Cardiac muscle cell (in vitro differentiated cells and primary cell): ENCODE measurements around the gene SEZ6L2. TPM values are rescaled to one million over a fixed set of nuclear protein-coding genes. Genes with fewer than 3 reads are reported as not detected.

Experiments used
- DNase-seq, 2 donors: peaks; one replicate each; pipeline versions ENCODE4 v3.0.0 to v3.0.0-alpha.2; 2010 to 2017; ENCODE audit warnings: low read depth in 1 of 2, low spot score in 1 of 2
- H3K27ac ChIP-seq: fragments of 200-600 bp; sonication (generic); 2 replicates; pipeline ENCODE4 v1.5.1; 2016
- H3K27me3 ChIP-seq: fragments of 200-600 bp; sonication (generic); 2 replicates; pipeline ENCODE4 v1.6.0; 2016; ENCODE audit warnings: control low read depth
- H3K36me3 ChIP-seq: fragments of 200-600 bp; sonication (generic); 2 replicates; pipeline ENCODE4 v1.5.1; 2016; ENCODE audit warnings: control low read depth
- H3K4me1 ChIP-seq: fragments of 200-600 bp; sonication (generic); 2 replicates; pipeline ENCODE4 v1.8.1; 2017; ENCODE audit warnings: low read depth, mild to moderate bottlenecking, mixed run types
- H3K4me3 ChIP-seq: fragments of 200-600 bp; sonication (generic); 2 replicates; pipeline ENCODE4 v1.5.1; 2016; ENCODE audit warnings: mild to moderate bottlenecking
- H3K9me3 ChIP-seq: fragments of 200-600 bp; sonication (generic); 2 replicates; pipeline ENCODE4 v1.5.1; 2017; ENCODE audit warnings: low read depth, mild to moderate bottlenecking, control low read depth
- polyA plus RNA-seq: library from polyadenylated mRNA; unstranded; fragments of >200 nt; fragmentation: Nextera tagmentation; extraction: Ambion mirVana; gene quantifications from 2 replicates; pipeline ENCODE4 v1.2.1, GENCODE V29; 2016
- total RNA-seq: library from RNA; depleted of rRNA; stranded (reverse); fragments of >200 nt; gene quantifications from 2 replicates; pipeline ENCODE4 v1.2.3, GENCODE V29; 2016
- TF ChIP-seq, protein P1 (sequence below): IDR thresholded peaks from 2 replicates; pipeline ENCODE4 v1.5.1; 2012; ENCODE audit warnings: low read depth, mild to moderate bottlenecking, low read length

SEZ6L2 gene
- total and polyA plus RNA-seq, 2 experiments from 2014 or later: 5.8 to 21.1 TPM

DNA sequence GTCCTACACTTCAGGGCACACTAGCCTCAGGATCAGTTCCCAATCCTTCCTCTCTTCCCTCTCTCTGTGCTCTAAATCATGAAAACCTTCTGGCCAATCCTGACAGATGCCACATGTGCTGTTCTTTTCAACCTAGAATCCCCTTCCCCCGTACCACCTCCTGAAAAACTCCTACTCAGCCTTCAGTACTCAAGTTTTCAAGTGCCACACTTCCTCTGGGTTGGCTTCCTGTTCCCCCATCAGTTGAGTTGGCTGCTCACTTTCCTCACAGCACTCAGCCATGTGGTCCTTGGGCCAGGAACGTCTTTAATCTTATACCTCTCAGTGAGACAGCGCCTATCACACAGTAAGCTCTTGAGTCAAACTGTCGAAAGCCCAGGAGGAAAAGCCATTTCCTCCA lies 4.2 kb upstream of the SEZ6L2 start:
- no peaks in the 10 kb centered on the region for H3K9me3 ChIP-seq
- H3K27ac ChIP-seq: no peak overlapping the region
- H3K36me3 ChIP-seq: no peaks in the 10 kb centered on the region
- H3K4me1 ChIP-seq: peaks cover 4% of the 10 kb centered on the region
- no peak overlapping the region for H3K4me3 ChIP-seq
- TF ChIP-seq, protein P1, sequence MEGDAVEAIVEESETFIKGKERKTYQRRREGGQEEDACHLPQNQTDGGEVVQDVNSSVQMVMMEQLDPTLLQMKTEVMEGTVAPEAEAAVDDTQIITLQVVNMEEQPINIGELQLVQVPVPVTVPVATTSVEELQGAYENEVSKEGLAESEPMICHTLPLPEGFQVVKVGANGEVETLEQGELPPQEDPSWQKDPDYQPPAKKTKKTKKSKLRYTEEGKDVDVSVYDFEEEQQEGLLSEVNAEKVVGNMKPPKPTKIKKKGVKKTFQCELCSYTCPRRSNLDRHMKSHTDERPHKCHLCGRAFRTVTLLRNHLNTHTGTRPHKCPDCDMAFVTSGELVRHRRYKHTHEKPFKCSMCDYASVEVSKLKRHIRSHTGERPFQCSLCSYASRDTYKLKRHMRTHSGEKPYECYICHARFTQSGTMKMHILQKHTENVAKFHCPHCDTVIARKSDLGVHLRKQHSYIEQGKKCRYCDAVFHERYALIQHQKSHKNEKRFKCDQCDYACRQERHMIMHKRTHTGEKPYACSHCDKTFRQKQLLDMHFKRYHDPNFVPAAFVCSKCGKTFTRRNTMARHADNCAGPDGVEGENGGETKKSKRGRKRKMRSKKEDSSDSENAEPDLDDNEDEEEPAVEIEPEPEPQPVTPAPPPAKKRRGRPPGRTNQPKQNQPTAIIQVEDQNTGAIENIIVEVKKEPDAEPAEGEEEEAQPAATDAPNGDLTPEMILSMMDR: no peak
- DNase-seq: no peak
- no peaks in the 10 kb centered on the region for H3K27me3 ChIP-seq

DNA sequence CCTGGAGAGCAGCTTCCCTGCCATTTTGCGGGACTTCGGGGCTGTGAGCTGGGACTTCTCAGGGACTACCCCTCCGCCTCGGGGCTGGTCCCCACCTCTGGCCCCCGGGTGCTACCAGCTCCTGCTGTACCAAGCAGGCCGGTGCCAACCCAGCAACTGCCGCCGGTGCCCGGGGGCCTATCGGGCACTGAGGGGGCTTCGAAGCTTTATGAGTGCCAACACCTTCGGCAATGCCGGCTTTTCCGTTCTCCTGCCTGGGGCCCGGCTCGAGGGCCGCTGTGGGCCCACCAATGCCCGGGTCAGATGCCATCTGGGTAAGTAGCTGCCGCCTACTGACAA lies 2.2 kb upstream of the SEZ6L2 start:
- TF ChIP-seq, protein P1: no peak
- H3K9me3 ChIP-seq: no peaks in the 10 kb centered on the region
- no peaks in the 10 kb centered on the region for H3K27me3 ChIP-seq
- H3K4me1 ChIP-seq: peaks cover 4% of the 10 kb centered on the region
- no peak overlapping the region for H3K4me3 ChIP-seq
- no peak for DNase-seq
- H3K36me3 ChIP-seq: no peaks in the 10 kb centered on the region
- no peak overlapping the region for H3K27ac ChIP-seq

DNA sequence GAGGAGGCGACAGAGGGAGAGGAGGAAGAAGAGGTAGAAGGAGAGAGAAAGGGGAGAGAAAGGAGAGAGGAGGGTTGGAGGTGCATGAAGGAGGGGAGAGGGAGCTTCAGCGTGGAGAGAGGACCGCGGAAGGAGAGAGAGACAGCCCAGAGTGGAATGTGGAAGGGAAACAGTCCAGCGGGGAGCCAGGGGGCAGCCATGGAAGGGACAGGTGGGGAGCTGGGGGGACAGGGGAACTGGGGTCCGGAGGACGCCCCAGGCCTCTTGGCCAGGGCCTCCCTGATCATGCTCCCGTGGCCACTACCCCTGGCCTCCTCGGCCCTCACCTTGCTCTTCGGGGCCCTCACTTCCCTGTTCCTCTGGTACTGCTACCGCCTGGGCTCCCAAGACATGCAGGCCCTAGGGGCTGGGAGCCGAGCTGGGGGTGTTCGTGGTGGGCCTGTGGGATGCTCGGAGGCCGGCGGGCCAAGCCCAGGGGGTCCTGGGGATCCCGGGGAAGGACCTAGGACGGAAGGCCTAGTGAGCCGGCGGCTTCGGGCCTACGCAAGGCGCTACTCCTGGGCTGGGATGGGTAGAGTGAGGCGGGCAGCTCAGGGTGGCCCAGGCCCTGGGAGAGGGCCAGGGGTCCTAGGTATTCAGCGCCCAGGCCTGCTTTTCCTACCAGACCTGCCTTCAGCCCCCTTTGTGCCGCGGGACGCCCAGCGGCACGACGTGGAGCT lies 1.7 kb upstream of the SEZ6L2 start:
- Histone ChIP-seq H3K27me3 (no peaks in the 10 kb centered on the region), H3K4me3 (peak overlapping the region; percentile 36), H3K9me3 (no peaks in the 10 kb centered on the region), H3K27ac (no peak overlapping the region), H3K36me3 (no peaks in the 10 kb centered on the region), H3K4me1 (peaks cover 4% of the 10 kb centered on the region)
- TF ChIP-seq, protein P1: no peak
- DNase-seq: no peak

DNA sequence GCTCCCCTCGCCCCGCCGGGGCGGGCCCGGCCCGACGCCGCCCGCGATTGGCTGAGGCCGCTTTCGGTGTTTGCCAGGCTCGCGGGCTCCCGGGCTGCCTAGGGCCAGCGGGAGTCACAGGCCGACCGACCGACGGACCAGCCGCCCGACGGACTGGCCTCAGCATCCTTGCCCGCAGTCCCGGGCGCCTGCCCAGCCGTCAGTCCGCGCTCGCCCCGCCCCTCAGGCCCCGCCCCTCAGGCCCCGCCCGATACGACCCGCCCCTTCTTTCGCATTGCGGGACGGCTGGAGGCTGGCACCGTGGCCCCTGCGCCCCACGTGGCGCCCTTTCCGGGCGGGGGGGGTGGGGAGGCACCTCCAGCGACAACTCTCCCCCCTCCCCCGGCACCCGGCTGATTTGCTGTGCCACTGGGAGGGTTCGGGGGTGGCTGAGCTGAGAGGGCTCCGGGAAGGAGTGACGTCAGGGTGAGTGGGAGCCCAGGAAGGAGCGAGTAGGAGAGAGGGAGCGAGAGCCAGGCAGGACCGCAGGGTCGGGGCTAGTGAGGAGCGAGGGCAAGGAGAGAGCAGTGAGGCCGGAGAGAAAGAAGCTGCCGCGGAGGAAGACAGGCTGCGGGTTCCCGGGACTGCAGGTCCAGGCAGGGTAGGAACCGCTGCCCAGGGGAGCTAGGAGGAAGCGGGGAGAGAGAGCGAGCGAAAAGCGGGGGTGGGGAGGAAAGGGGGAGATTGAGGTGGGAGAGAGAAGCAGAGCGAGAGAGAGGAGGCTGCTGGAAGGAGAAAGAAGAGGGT lies 945 bp upstream of the SEZ6L2 start, which contains the start of gene ASPHD1:
Gene ASPHD1, plus strand, starts transcription at position 387 of the 786 bp plus-strand sequence. CDS start 484 bp downstream, outside the sequence.
- peak; percentile 88 to 92 for DNase-seq
- Histone ChIP-seq H3K9me3 (no peaks in the 10 kb centered on the region), H3K27me3 (no peaks in the 10 kb centered on the region), H3K4me3 (peak within 1 kb of the TSS; percentile 36), H3K36me3 (no peaks in the 10 kb centered on the region), H3K4me1 (peaks cover 4% of the 10 kb centered on the region), H3K27ac (no peak within 1 kb of the TSS)
- TF ChIP-seq, protein P1: no peak

DNA sequence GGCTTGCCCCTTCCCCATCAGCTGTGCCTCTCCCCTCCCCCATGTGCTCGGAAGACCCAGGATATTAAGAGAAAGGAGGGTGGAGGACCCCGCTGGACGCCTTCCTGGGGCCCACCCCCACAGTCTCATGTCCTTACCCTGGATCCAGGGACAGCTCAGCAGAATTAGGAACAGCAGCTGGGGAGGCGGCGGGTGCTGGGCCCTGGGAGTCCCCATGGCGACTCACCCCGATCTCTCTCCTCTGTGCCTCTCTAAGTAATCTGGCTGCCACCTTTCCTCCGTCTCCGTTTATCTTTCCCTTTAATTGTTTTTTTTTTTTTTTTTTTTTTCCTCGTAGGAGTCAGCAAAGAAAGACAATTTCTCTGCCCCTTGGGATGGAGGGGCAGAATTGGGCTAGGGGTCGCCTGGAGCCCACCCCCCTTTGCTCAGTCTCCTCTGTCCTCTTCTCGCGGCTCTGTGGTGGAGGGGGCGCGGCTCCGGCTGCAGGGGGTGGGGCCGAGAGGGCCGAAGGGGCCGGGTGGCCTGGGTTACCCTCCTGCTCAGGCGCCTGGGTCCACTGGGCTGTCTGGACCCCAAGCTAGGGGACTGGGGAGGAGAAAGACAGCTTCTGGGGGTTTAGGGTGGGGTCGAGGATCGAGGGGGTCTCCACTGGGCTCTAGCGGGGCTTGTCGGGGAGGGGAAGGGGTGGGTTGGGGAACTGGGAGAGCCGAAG lies 390 bp downstream of the SEZ6L2 start:
- Histone ChIP-seq H3K9me3 (no peaks in the 10 kb centered on the region), H3K27me3 (no peaks in the 10 kb centered on the region), H3K36me3 (no peaks in the 10 kb centered on the region), H3K27ac (no peak overlapping the region), H3K4me3 (peak overlapping the region; percentile 36), H3K4me1 (peaks cover 4% of the 10 kb centered on the region)
- TF ChIP-seq, protein P1: no peak
- DNase-seq: no peak
